OCI-LY7 (cell line): ENCODE results near the gene GMDS.

Experiments
- CTCF ChIP-seq: fragments of 200-600 bp; sonication (generic); conservative IDR thresholded peaks from 2 replicates; pipeline ENCODE4 v1.5.1; 2014; ENCODE audit warnings: mild to moderate bottlenecking, antibody characterized with exemption, low read length, moderate library complexity, mixed read lengths
- EZH2phosphoT487 ChIP-seq: fragments of 200-600 bp; sonication (generic); IDR thresholded peaks from 2 replicates; pipeline ENCODE4 v1.6.1; 2018; ENCODE audit warnings: low read depth, borderline replicate concordance, mild to moderate bottlenecking, mixed run types, antibody characterized with exemption, low read length, moderate library complexity, mixed read lengths

GRCh38 chr6:1749041-1749440 is 496.4 kb downstream of the GMDS start:
- TF ChIP-seq EZH2phosphoT487 (no peak), CTCF (no peak)
